Measurements from ENCODE around the gene TSPYL2.

Gene TSPYL2

GRCh38 chrX:53126377-53126776 lies 44.2 kb downstream of the TSPYL2 start:
- DNase-seq, result no peak

DNA sequence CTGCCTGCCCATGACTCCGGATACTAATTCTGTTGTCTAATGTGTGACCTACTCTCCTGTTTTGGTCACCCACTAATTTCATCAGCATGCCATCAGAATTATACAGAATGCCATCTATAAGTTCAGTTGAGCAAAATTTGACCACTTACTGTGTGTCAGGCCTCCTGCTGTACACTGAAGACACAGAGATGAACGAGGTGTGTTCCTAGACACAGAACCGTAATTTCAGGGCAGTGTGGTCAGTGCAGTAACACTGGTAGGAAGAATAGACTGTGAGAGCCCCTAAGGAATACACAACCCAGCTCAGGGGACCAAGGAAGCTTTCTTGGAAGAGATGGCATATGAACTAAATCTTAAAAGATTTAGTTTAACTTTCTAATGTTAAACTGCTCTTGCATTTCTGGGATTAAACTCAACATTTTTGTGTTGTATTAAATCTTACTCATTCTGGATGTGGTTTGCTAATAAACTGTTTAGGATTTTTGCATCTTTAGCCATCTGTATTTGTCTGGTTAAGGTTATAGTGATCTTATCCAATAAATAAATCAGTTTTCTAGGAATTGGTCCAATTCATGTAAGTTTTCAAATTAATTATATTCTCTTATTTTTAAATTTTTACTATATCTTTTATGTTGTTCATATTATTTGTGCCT lies 46.1 kb downstream of the TSPYL2 start:
- DNase-seq, result no peak

DNA sequence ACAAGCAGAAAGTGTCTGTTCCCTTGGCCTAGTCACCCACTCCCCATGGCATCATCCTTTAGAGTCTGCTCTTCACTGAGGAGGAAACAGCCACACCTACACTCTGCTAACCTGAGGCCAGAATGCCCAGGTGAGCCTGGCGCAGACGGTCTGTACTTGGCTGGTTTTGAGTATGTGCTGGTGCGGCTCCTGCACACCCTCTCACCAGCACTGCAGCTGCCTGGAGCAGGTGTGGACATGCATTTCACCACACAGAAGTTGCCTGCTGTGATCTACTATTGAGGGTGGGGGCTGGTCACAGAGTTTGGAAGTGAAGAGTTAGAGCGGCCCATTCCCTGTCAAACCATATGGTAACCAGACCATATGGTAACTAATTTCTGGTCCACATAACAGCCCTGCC lies 51.2 kb downstream of the TSPYL2 start:
- DNase-seq, result no peak

DNA sequence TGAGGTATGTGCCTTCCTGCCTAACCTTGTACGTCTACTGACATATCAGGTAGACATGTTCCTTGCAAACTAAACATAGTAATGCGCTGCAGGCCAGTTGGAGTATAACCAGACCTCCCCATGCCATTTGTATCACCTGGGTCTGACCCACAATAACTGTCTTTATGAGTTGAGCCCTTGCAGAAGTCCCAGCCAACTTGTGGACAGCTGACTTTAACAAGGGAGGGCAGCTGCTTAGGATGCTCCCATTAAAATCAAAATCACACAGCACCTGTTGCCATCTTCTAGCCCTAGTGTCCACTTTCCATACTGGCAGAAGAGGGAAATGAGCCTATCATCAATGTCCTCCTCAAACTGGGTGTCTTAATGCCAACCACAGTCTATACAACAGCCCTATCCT lies 53.4 kb downstream of the TSPYL2 start:
- no peak for DNase-seq
